Heart right ventricle (tissue), 16 donors: ENCODE results near the gene SAP130. TPM values are rescaled to one million over a fixed set of nuclear protein-coding genes. Genes with fewer than 3 reads are reported as not detected.
A peak's percentile ranks its signal among the peaks of the same experiment; 100 is the strongest.

Experiments
- ATAC-seq, 8 donors: fragments of 200-7000 bp; cut with Tn5 transposase; one replicate each; pipeline ENCODE4 v1.9.1; 2020; ENCODE audit warnings: mild to moderate bottlenecking in 8 of 8, moderate library complexity in 8 of 8, moderate number of reproducible peaks in 1 of 8
- DNase-seq, 2 donors: peaks; one replicate each; pipeline ENCODE4 v3.0.0-alpha.2; 2020
- H3K27ac ChIP-seq, 10 donors: fragments of 200-600 bp; sonication (generic) in 2 of 10; one replicate each; pipeline versions ENCODE4 v1.5.0 to v1.8.0; 2020 to 2022; ENCODE audit warnings: mild to moderate bottlenecking in 3 of 10
- H3K27me3 ChIP-seq, 7 donors: fragments of 200-600 bp; one replicate each; pipeline ENCODE4 v1.8.0; 2021 to 2022; ENCODE audit warnings: mild to moderate bottlenecking in 2 of 7
- H3K36me3 ChIP-seq, 9 donors: fragments of 200-600 bp; sonication (generic) in 1 of 9; one replicate each; pipeline versions ENCODE4 v1.5.0 to v1.8.0; 2020 to 2022; ENCODE audit warnings: mild to moderate bottlenecking in 2 of 9
- H3K4me1 ChIP-seq, 9 donors: fragments of 200-600 bp; sonication (generic) in 1 of 9; one replicate each; pipeline versions ENCODE4 v1.5.0 to v1.8.0; 2020 to 2022; ENCODE audit warnings: mild to moderate bottlenecking in 4 of 9
- H3K4me3 ChIP-seq, 10 donors: fragments of 200-600 bp; sonication (generic) in 2 of 10; one replicate each; pipeline versions ENCODE4 v1.5.0 to v1.8.0; 2020 to 2022; ENCODE audit warnings: mild to moderate bottlenecking in 7 of 10, moderate library complexity in 2 of 10
- H3K9me3 ChIP-seq, 11 donors: fragments of 200-600 bp in 10 of 11; sonication (generic) in 2 of 11; one replicate each; pipeline versions ENCODE4 v1.5.0 to v1.8.0; 2013 to 2022; ENCODE audit warnings: mild to moderate bottlenecking in 2 of 11, control low read depth in 1 of 11, moderate library complexity in 1 of 11
- WGBS, 2 donors: extraction: QIAGEN DNeasy Blood & Tissue Kit; methylation state at CpG; one replicate each; pipeline ENCODE4 v1.1.7; 2013; ENCODE audit warnings: inconsistent platforms in 1 of 2; 5-methylcytosine and 5-hydroxymethylcytosine counted together
- intact Hi-C, 10 donors: fragments of 100-400 bp; cut with DNase I; formaldehyde crosslinking; loops; one replicate each; pipeline versions ENCODE4 v1.11.1 to v1.14.2; 2022
- polyA plus RNA-seq, 2 donors: library from polyadenylated mRNA; stranded (reverse); fragments of 200-250 nt; gene quantifications; one replicate each; pipeline ENCODE4 v1.2.3, GENCODE V29; 2013
- total RNA-seq, 10 donors: library from RNA; stranded (reverse); fragmentation: NEBNext Ultra II Directional in 3 of 10; extraction: Animal tissue kit (Norgen Biotek cat#: 25700) in 3 of 10; gene quantifications; one replicate each; pipeline versions ENCODE4 v1.2.1 to v1.2.4, GENCODE V29; 2021 to 2023
- TF ChIP-seq, protein P1 (sequence below), 9 donors: fragments of 200-600 bp; sonication (generic) in 2 of 9; IDR thresholded peaks; one replicate each; pipeline versions ENCODE4 v1.5.0 to v1.8.0; 2021 to 2022; ENCODE audit warnings: antibody characterized with exemption in 9 of 9, mild to moderate bottlenecking in 5 of 9, moderate library complexity in 1 of 9
- donor health status: Arrhythmogenic right ventricular cardiomyopathy.
- donor health status: ischemic (EF 13 %, LVEDD 7.1; RV severe dilation, severe dysfunction).
- donor health status: healthy with polysubstance abuse.
- donor health status: DM: no; HTN: yes; CAD: no.
- donor health status: DM: no; HTN: no; CAD: no.
- donor health status: ischemic (EF 25% LVEDD 6.9; RV normal size, moderate dysfunction).
- donor health status: ischemic (EF 25% LVEDD 5.7; RV mildly dilated, moderate dysfunction).
- donor health status: healthy.
- donor health status: DM: yes; HTN: yes; CAD: no.
- donor health status: Ischemic cardiomyopathy.
- donor health status: ischemic (EF 35%, LVEDD 5.7; RV mildly dilated, moderate dysfunction).
- donor health status: nonischemic (EF 11% LVEDD 7.7; RV severe dilation, severe dysfunction).
- donor health status: DM: yes; HTN: yes; CAD: no.
- donor health status: PGD.
- donor health status: ischemic (EF 29% LVEDD 5.4; RV normal size, mild dysfunction).
- donor health status: nonischemic (EF 23%, LVEDD 6.1; RV moderate dilation, normal function).

Gene SAP130
- total and polyA plus RNA-seq, 12 donors = 4.8 to 20.4 (median 16.6) TPM

DNA sequence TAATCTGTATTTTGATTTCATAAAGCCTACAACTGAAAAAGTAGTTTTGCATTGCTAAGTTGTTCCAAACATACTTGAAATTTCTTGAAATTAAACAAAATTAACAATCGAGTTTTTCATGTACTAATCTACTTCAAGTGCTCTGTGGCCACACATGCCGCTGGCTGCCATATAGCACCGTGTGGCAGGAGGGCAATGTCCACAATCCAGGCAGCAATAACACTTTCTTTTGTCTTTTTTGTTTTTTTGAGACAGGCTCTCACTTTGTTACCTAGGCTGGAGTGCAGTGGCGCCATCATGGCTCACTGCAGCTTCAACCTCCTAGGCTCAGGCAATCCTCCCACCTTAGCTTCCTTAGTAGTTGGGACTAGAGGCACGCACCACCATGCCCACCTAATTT lies 36.1 kb downstream of the SAP130 start:
- Histone ChIP-seq H3K4me3 (no peak overlapping the region), H3K27ac (no peak overlapping the region), H3K36me3 (peaks cover 0 to 100% (median 41%) of the 10 kb centered on the region in 9 donors), H3K4me1 (peaks cover 0 to 2% (median 0%) of the 10 kb centered on the region in 9 donors), H3K27me3 (no peaks in the 10 kb centered on the region), H3K9me3 (no peaks in the 10 kb centered on the region)
- intact Hi-C loops = no loop called here
- WGBS, 2 donors = 95 to 96% methylated on average over 5 of the region's 5 CpGs
- DNase-seq (no peak), ATAC-seq (no peak)
- TF ChIP-seq, protein P1, sequence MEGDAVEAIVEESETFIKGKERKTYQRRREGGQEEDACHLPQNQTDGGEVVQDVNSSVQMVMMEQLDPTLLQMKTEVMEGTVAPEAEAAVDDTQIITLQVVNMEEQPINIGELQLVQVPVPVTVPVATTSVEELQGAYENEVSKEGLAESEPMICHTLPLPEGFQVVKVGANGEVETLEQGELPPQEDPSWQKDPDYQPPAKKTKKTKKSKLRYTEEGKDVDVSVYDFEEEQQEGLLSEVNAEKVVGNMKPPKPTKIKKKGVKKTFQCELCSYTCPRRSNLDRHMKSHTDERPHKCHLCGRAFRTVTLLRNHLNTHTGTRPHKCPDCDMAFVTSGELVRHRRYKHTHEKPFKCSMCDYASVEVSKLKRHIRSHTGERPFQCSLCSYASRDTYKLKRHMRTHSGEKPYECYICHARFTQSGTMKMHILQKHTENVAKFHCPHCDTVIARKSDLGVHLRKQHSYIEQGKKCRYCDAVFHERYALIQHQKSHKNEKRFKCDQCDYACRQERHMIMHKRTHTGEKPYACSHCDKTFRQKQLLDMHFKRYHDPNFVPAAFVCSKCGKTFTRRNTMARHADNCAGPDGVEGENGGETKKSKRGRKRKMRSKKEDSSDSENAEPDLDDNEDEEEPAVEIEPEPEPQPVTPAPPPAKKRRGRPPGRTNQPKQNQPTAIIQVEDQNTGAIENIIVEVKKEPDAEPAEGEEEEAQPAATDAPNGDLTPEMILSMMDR (IDR thresholded peaks at IDR 0.05) = no peak

DNA sequence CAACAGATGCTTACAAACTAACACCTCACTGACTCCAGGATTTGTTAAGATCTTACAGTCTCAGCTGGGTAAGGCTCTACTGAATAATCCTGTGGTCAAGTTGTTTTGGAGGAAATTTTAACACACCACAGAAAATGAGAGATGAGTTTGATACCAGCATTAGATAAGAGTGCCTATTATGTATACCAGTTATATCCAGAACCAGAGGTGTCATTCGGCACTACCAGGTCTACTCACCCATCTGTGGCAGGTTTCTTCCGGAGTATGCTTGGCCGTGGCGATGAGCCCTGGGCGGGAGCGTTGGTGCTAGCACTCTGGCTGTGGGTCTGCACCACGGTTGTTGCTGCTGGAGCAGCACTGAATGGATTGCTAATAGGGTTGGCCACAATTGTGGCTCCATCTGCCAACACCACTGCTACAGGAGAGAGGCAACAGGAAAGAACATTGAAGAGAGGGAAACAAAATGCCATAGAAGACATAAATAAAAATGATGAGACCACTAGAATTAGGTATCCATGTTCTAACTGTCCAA lies 41.2 kb downstream of the SAP130 start:
- peak in 4 of 8 donors; percentile 35 to 63 (median 46) for ATAC-seq
- Histone ChIP-seq H3K4me1 (peaks cover 0 to 19% (median 5%) of the 10 kb centered on the region in 9 donors), H3K4me3 (no peak overlapping the region), H3K9me3 (no peaks in the 10 kb centered on the region), H3K27ac (no peak overlapping the region), H3K36me3 (peaks cover 0 to 100% (median 41%) of the 10 kb centered on the region in 9 donors), H3K27me3 (no peaks in the 10 kb centered on the region)
- 88 to 90% methylated on average over 7 of the region's 7 CpGs for WGBS, 2 donors
- intact Hi-C loops = no loop called here
- TF ChIP-seq, protein P1 (IDR thresholded peaks at IDR 0.05) = no peak
- DNase-seq = no peak

DNA sequence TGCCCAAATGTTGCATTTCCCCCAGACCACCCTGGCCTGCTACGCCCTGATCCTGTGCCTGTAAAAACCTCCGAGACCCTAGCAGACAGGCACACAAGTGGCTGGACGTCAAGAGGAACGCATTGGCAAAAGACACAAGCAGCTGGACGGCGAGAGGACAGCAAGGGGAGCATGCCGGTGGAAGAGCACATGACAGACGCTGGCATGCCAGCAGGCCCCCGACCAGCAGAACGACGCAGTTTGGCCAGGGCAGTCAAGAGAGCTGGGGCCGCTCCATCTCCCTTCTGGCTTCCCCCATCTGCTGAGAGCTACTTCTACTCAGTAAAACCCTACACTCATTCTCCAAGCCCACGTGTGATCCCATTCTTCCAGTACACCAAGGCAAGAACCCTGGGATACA lies 42.1 kb downstream of the SAP130 start:
- Histone ChIP-seq H3K9me3 (no peaks in the 10 kb centered on the region), H3K27ac (peak overlapping the region in 3 of 10 donors; percentile 3 to 50 (median 21)), H3K4me3 (no peak overlapping the region), H3K27me3 (no peaks in the 10 kb centered on the region), H3K4me1 (peaks cover 0 to 19% (median 5%) of the 10 kb centered on the region in 9 donors), H3K36me3 (peaks cover 0 to 94% (median 41%) of the 10 kb centered on the region in 9 donors)
- WGBS, 2 donors = 60 to 82% methylated on average over 13 of the region's 13 CpGs
- intact Hi-C loops = no loop called here
- DNase-seq (peak; percentile 13 to 39), ATAC-seq (peak; percentile 16 to 91 (median 80))
- TF ChIP-seq, protein P1 (IDR thresholded peaks at IDR 0.05) = no peak

DNA sequence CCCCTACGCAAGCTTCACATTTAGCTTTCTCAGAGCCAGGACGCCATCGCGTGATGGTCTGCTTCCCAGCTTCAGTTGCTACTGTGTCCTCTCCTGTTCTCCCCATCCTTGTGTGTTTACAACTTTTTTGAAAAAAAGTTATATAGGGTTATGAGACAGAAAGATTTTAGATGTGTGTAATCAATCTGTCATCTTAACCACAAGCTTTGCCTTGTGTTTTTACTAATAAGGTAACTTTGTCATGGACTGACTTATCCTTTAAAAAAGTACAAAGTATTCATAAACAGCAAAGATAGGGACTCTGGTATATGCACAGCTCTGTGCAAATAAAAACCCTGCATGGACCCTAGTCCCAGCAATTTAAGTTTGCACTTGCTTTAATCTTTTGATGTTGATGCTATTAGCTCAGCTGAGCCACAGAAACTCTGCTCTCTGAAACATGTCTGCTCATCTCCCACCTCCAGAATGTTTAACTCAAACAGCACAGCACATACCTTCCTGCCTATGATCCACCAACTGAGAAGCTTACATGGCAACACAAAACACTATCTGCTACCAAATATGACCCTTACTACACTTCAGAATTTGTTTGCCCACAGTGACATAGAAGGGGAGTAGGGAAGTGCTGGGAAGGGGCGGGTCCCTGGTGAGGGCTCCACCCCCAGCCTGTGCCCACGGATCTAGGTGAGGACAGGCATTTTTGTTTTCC lies 42.7 kb downstream of the SAP130 start:
- peak overlapping the region in 3 of 10 donors; percentile 3 to 50 (median 21) for H3K27ac ChIP-seq
- DNase-seq (no peak), ATAC-seq (peak in 7 of 8 donors; percentile 34 to 66 (median 50))
- TF ChIP-seq, protein P1 (IDR thresholded peaks at IDR 0.05) = no peak
- no peak overlapping the region for H3K4me3 ChIP-seq
- H3K9me3 ChIP-seq = no peaks in the 10 kb centered on the region
- H3K4me1 ChIP-seq = peaks cover 0 to 19% (median 5%) of the 10 kb centered on the region in 9 donors
- peaks cover 0 to 94% (median 41%) of the 10 kb centered on the region in 9 donors for H3K36me3 ChIP-seq
- no peaks in the 10 kb centered on the region for H3K27me3 ChIP-seq
- WGBS, 2 donors = 84 to 89% methylated on average over 6 of the region's 6 CpGs
- intact Hi-C loops = no loop called here
